ENCODE measurements around the gene SPATA2L. TPM values are rescaled to one million over a fixed set of nuclear protein-coding genes. Genes with fewer than 3 reads are reported as not detected.

The SPATA2L gene
- total RNA-seq, 2 experiments from 2014 or later = 2.6 to 3.3 TPM

- Mint-ChIP-seq H3K9me3 (no peaks in the 10 kb centered on the region), H3K27me3 (no peaks in the 10 kb centered on the region), H3K4me3 (no peak overlapping the region), H3K36me3 (ENCODE audit: low read depth) (peaks cover 9% of the 10 kb centered on the region), H3K27ac (no peak overlapping the region), H3K4me1 (ENCODE audit: low read depth) (peaks cover 26% of the 10 kb centered on the region)
- DNase-seq = no peak
- TF ChIP-seq CTCF (IDR thresholded peaks at IDR 0.05) = no peak
- CTCF ChIA-PET = no interaction called here
- POLR2A ChIA-PET = interaction anchor here (1.0 kb wide), 1 partner anchor 46 kb away, joined by 3 read pairs; no protein-coding TSS in a partner anchor
- intact Hi-C loops (cut with micrococcal nuclease) = no loop called here
- no peak for ATAC-seq
These were observed 47.7 kb downstream of the SPATA2L start for GRCh38 chr16:89653656-89654295.

GRCh38 chr16:89651584-89651983 lies 49.9 kb downstream of the SPATA2L start:
- Mint-ChIP-seq H3K9me3 (no peaks in the 10 kb centered on the region), H3K36me3 (ENCODE audit: low read depth) (peaks cover 18% of the 10 kb centered on the region), H3K27me3 (no peaks in the 10 kb centered on the region), H3K27ac (no peak overlapping the region), H3K4me3 (no peak overlapping the region), H3K4me1 (ENCODE audit: low read depth) (peaks cover 20% of the 10 kb centered on the region)
- no peak for TF ChIP-seq CTCF (IDR thresholded peaks at IDR 0.05)
- no peak for ATAC-seq
- DNase-seq = no peak
- intact Hi-C loops (cut with micrococcal nuclease) = no loop called here
- ChIA-PET CTCF (interaction anchor here (1.2 kb wide), 1 partner anchor 15 kb away, joined by 5 read pairs; no protein-coding TSS in a partner anchor), POLR2A (interaction anchor here (1.0 to 1.2 kb wide), 2 partner anchors 11 to 107 kb away, joined by 4 to 5 read pairs; no protein-coding TSS in a partner anchor)

- TF ChIP-seq CTCF (IDR thresholded peaks at IDR 0.05) = no peak
- no peak overlapping the region for H3K27ac Mint-ChIP-seq
- CTCF ChIA-PET = no interaction called here
- H3K9me3 Mint-ChIP-seq = no peaks in the 10 kb centered on the region
- H3K27me3 Mint-ChIP-seq = no peaks in the 10 kb centered on the region
- ATAC-seq (no peak), DNase-seq (no peak)
- H3K4me1 Mint-ChIP-seq (ENCODE audit: low read depth) = no peaks in the 10 kb centered on the region
- no peak overlapping the region for H3K4me3 Mint-ChIP-seq
- POLR2A ChIA-PET = no interaction called here
- intact Hi-C loops (cut with micrococcal nuclease) = no loop called here
- H3K36me3 Mint-ChIP-seq (ENCODE audit: low read depth) = peaks cover 29% of the 10 kb centered on the region
These were observed 54.6 kb downstream of the SPATA2L start for GRCh38 chr16:89646906-89647305.

Other genes starting within 250 kb of the SPATA2L start
- gene ANKRD11, start 211.1 kb downstream of the SPATA2L start, total RNA-seq = 100 to 1,000 TPM; 145 to 147 TPM
- 10 to 100 TPM; 78.6 to 79.8 TPM for gene SPG7, start 193.3 kb downstream of the SPATA2L start, total RNA-seq
- 1,000 to 10,000 TPM; 3,056 to 3,151 TPM for gene RPL13, start 141.0 kb downstream of the SPATA2L start, total RNA-seq
- 1 to 10 TPM; 8.5 to 9.5 TPM for gene CPNE7, start 125.9 kb downstream of the SPATA2L start, total RNA-seq
- not detected for gene DPEP1, start 88.1 kb downstream of the SPATA2L start, total RNA-seq
- 10 to 100 TPM; 51.1 to 56.9 TPM for gene CHMP1A, start 44.0 kb downstream of the SPATA2L start, total RNA-seq
- 1 to 10 TPM; 6.3 to 7.1 TPM for gene SPATA33, start 43.9 kb downstream of the SPATA2L start, total RNA-seq
- 10 to 100 TPM; 85.8 to 98.6 TPM for gene CDK10, start 15.0 kb downstream of the SPATA2L start, total RNA-seq
- 1 to 10 TPM; 1.5 to 1.6 TPM for gene VPS9D1, start 19.2 kb upstream of the SPATA2L start, total RNA-seq
- gene ZNF276, start 19.8 kb upstream of the SPATA2L start, total RNA-seq = 10 to 100 TPM; 24.6 to 27.9 TPM
- gene FANCA, start 114.9 kb upstream of the SPATA2L start, total RNA-seq = 100 to 1,000 TPM in 1 of 2 experiments, 10 to 100 TPM in 1; 95.5 to 100 TPM
- under 1 TPM; 0.27 to 0.29 TPM for gene SPIRE2, start 126.8 kb upstream of the SPATA2L start, total RNA-seq
- gene TCF25, start 171.9 kb upstream of the SPATA2L start, total RNA-seq = 100 to 1,000 TPM; 138 to 149 TPM
- gene MC1R, start 217.2 kb upstream of the SPATA2L start, total RNA-seq = 1 to 10 TPM; 2.0 to 2.5 TPM
- gene TUBB3, start 221.6 kb upstream of the SPATA2L start, total RNA-seq = 1 to 10 TPM in 1 of 2 experiments, under 1 TPM in 1; 0.27 to 1.2 TPM
- gene DEF8, start 247.1 kb upstream of the SPATA2L start, total RNA-seq = 10 to 100 TPM; 18.4 to 21.2 TPM

All from activated CD8-positive, alpha-beta T cell treated with anti-CD3 and anti-CD28 coated beads for 36 hours (primary cell).